ENCODE measurements around the gene MTURN.

Gene MTURN

DNA sequence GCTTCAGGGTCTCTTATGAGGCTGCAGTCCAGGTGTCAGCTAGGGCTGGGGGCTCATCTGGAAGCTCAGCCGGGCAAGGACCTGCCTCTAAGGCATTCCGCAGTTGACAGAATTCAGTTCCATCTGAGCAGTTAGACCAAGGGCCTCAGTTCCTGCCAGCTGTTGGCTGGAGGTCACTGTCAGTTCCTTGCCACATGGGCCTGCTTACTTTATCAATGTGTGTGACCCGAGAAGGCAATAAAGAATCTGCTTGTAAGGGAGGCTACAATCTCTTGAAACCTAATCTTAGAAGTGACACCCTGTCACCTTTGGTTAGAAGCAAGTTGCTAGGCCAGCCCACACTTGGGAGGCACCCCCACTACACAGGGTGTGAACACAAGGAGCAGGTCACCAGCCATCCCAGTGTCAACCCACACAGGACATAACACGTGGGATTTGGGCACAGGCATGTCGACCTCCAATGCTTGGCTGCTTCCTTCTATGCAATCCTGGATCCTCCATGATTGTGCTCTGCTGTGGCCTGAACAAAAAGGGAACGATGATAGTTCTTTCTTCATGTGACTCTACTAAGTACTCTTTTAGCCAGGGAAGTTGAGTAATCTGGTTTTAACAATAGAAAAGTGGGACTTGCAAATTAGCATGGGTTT, 41.8 kb downstream of the MTURN start:
- DNase-seq: no peak
- H3K27me3 ChIP-seq (replicated peaks; ENCODE audit: control insufficient read depth, insufficient read depth, low read length, poor library complexity, severe bottlenecking): no peaks in the 10 kb centered on the region
- H3K27ac ChIP-seq (ENCODE audit: insufficient read depth, low read length, poor library complexity, severe bottlenecking): no peak overlapping the region
- no peaks in the 10 kb centered on the region for H3K9me3 ChIP-seq (ENCODE audit: control insufficient read depth, low read length)
- no peaks in the 10 kb centered on the region for H3K36me3 ChIP-seq (ENCODE audit: control insufficient read depth, insufficient read depth, low read length)
- no peaks in the 10 kb centered on the region for H3K4me1 ChIP-seq (ENCODE audit: control insufficient read depth, insufficient read depth, low read length, poor library complexity, severe bottlenecking)
- no peak overlapping the region for H3K4me3 ChIP-seq (ENCODE audit: insufficient read depth, low read depth, low read length, poor library complexity, severe bottlenecking)

DNA sequence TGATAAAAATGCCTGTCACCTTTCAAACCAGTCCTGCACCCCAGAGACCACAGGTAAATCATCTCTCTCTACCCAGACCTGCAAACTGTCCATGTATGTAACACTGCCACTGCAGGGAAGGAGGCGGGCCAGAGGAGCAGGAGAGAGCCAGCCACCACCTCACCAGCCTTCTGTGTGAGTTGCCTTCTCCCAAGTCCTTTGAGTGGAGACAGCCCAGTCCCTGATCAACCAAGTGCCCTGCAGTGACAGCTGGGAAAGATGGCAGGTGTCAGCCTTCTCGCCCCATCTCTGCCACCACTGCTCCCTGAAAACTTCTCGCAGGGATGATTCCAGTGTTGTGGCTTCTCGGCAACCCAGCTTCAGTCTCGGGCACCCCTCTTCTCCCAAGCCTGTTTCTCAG, 42.4 kb downstream of the MTURN start:
- Histone ChIP-seq H3K27me3 (replicated peaks; ENCODE audit: control insufficient read depth, insufficient read depth, low read length, poor library complexity, severe bottlenecking) (no peaks in the 10 kb centered on the region), H3K36me3 (ENCODE audit: control insufficient read depth, insufficient read depth, low read length) (no peaks in the 10 kb centered on the region), H3K4me1 (ENCODE audit: control insufficient read depth, insufficient read depth, low read length, poor library complexity, severe bottlenecking) (no peaks in the 10 kb centered on the region), H3K4me3 (ENCODE audit: insufficient read depth, low read depth, low read length, poor library complexity, severe bottlenecking) (no peak overlapping the region), H3K9me3 (ENCODE audit: control insufficient read depth, low read length) (no peaks in the 10 kb centered on the region), H3K27ac (ENCODE audit: insufficient read depth, low read length, poor library complexity, severe bottlenecking) (no peak overlapping the region)
- DNase-seq: no peak

DNA sequence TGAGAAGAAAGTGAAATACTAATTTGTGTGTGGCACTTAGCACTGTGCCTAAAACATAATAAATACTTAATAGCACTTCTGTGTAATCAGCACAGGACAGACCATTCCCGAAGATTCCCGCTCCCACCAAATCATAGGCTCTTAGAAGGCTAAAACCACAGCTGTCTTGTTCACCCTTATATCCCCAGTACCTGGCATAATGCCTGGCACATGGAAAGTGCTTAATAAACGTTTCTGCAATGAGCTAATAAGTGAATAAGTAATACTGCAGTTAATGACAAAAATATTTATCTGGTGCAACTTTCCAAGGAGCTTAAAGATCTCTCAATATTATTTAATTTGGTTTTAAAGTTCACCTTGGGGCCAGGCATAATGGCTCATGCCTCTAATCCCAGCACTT, 43.2 kb downstream of the MTURN start:
- no peaks in the 10 kb centered on the region for H3K9me3 ChIP-seq (ENCODE audit: control insufficient read depth, low read length)
- no peaks in the 10 kb centered on the region for H3K27me3 ChIP-seq (replicated peaks; ENCODE audit: control insufficient read depth, insufficient read depth, low read length, poor library complexity, severe bottlenecking)
- no peaks in the 10 kb centered on the region for H3K4me1 ChIP-seq (ENCODE audit: control insufficient read depth, insufficient read depth, low read length, poor library complexity, severe bottlenecking)
- no peak for DNase-seq
- no peak overlapping the region for H3K4me3 ChIP-seq (ENCODE audit: insufficient read depth, low read depth, low read length, poor library complexity, severe bottlenecking)
- no peak overlapping the region for H3K27ac ChIP-seq (ENCODE audit: insufficient read depth, low read length, poor library complexity, severe bottlenecking)
- H3K36me3 ChIP-seq (ENCODE audit: control insufficient read depth, insufficient read depth, low read length): no peaks in the 10 kb centered on the region

DNA sequence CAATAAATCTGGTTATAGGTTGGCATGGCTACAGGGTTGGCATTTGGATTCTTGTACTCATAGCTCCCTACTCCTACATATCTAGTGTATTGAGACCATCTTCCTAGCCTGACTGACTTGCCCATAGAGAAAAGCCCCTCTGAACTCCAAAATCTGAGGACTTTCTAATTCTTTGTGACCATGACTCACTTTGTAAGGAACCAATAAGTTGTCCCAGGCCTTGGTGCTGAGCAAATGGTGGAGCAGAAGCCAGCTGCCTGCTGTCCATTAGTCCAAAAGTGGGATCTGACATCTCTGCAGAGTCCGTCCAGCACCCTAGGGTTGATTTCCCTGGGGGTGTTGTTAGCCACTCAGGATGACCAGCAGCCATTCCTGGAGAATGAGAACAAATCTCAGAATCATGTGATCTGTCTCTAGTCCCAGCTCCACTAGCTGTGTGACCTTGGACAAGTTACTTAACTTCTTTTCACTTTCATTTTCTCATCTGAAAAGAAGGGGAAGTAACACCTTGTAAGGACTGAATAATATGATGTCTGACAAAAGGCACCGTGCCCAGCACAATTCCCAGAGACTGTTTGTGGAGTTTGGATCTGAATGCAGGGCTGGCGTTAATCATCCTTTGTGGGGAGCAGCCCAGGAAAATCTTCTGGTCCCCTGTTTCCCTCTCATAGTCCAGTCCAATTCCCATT, 44.1 kb downstream of the MTURN start:
- Histone ChIP-seq H3K4me1 (ENCODE audit: control insufficient read depth, insufficient read depth, low read length, poor library complexity, severe bottlenecking) (no peaks in the 10 kb centered on the region), H3K9me3 (ENCODE audit: control insufficient read depth, low read length) (no peaks in the 10 kb centered on the region), H3K27ac (ENCODE audit: insufficient read depth, low read length, poor library complexity, severe bottlenecking) (no peak overlapping the region), H3K36me3 (ENCODE audit: control insufficient read depth, insufficient read depth, low read length) (no peaks in the 10 kb centered on the region), H3K27me3 (replicated peaks; ENCODE audit: control insufficient read depth, insufficient read depth, low read length, poor library complexity, severe bottlenecking) (no peaks in the 10 kb centered on the region), H3K4me3 (ENCODE audit: insufficient read depth, low read depth, low read length, poor library complexity, severe bottlenecking) (no peak overlapping the region)
- DNase-seq: no peak

DNA sequence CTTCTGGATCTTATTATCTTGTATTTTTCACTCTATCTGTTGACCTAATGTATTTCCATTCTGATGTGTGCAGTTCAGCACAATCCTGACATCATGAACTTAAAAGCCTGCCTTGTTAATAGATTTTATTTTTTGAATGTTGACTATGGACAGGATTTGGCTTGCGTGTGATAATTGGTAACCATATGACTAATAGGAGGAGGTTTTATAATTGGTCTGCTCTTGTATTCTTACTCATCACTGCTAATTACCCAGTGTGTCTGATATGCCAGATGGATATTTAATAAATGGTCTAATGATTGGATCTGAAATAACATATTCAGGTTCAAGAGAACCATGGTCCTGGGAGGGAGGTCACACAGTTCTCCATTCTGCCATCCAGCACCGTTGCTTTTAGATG, 45.9 kb downstream of the MTURN start:
- H3K9me3 ChIP-seq (ENCODE audit: control insufficient read depth, low read length): no peaks in the 10 kb centered on the region
- H3K4me3 ChIP-seq (ENCODE audit: insufficient read depth, low read depth, low read length, poor library complexity, severe bottlenecking): no peak overlapping the region
- no peaks in the 10 kb centered on the region for H3K36me3 ChIP-seq (ENCODE audit: control insufficient read depth, insufficient read depth, low read length)
- H3K27ac ChIP-seq (ENCODE audit: insufficient read depth, low read length, poor library complexity, severe bottlenecking): no peak overlapping the region
- H3K4me1 ChIP-seq (ENCODE audit: control insufficient read depth, insufficient read depth, low read length, poor library complexity, severe bottlenecking): no peaks in the 10 kb centered on the region
- no peak for DNase-seq
- H3K27me3 ChIP-seq (replicated peaks; ENCODE audit: control insufficient read depth, insufficient read depth, low read length, poor library complexity, severe bottlenecking): no peaks in the 10 kb centered on the region

DNA sequence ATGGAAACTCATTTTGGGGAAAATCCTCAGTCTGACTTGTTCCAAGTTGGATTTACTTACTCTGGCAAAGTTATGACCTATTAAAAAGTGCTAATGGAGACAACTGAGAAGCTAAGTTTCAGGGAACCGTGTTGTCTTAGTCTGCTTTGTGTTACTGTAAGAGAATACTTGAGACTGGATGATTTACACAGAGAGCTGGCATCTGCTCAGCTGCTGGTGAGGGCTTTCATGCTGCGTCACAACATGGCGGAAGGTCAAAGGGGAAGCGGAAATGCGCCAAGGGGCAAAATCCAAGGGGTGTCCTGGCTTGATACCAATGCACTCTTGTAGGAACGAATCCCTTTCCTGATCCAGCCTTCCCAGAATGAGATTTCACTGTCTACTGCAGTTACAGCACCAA, 46.4 kb downstream of the MTURN start:
- DNase-seq: no peak
- Histone ChIP-seq H3K9me3 (ENCODE audit: control insufficient read depth, low read length) (no peaks in the 10 kb centered on the region), H3K27me3 (replicated peaks; ENCODE audit: control insufficient read depth, insufficient read depth, low read length, poor library complexity, severe bottlenecking) (no peaks in the 10 kb centered on the region), H3K36me3 (ENCODE audit: control insufficient read depth, insufficient read depth, low read length) (no peaks in the 10 kb centered on the region), H3K4me3 (ENCODE audit: insufficient read depth, low read depth, low read length, poor library complexity, severe bottlenecking) (no peak overlapping the region), H3K4me1 (ENCODE audit: control insufficient read depth, insufficient read depth, low read length, poor library complexity, severe bottlenecking) (no peaks in the 10 kb centered on the region), H3K27ac (ENCODE audit: insufficient read depth, low read length, poor library complexity, severe bottlenecking) (no peak overlapping the region)

DNA sequence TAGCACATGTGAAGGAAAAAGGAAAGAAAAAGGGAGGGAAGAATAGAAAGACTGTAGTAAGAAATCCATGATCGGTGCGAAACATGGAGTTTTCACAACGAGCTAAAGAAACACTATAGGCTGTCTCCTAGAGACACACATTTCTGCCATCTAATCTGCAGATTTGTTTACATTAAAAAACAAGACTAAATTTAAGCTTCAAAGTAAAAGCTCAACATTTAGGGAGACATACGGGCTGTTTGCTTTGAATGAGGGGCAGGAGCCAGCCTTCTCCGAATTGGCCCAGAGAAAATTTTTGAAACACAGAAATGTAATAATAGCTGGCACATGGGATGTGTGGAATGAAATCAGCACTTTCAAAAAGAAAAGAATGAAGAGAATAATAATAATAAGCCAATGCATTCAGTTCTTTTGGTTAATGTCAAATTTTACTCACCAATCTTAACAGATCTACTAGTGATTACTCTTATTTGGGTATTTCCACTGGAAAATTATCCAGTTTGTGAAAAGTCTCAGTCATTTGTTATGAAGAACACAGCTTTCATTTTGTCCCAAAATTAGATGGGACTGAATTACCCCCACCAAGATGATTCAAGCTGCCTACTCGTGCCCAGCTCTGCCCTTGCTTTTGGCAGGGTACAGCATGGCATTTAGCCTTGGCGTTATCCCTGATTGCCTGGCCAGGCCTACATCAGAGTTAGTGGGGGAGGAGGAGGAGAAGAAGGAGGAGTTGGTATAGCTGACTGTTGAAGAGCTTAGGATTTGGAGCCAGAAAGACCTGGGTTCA, 47.1 kb downstream of the MTURN start:
- Histone ChIP-seq H3K4me3 (ENCODE audit: insufficient read depth, low read depth, low read length, poor library complexity, severe bottlenecking) (no peak overlapping the region), H3K27me3 (replicated peaks; ENCODE audit: control insufficient read depth, insufficient read depth, low read length, poor library complexity, severe bottlenecking) (no peaks in the 10 kb centered on the region), H3K4me1 (ENCODE audit: control insufficient read depth, insufficient read depth, low read length, poor library complexity, severe bottlenecking) (no peaks in the 10 kb centered on the region), H3K9me3 (ENCODE audit: control insufficient read depth, low read length) (no peaks in the 10 kb centered on the region), H3K36me3 (ENCODE audit: control insufficient read depth, insufficient read depth, low read length) (no peaks in the 10 kb centered on the region), H3K27ac (ENCODE audit: insufficient read depth, low read length, poor library complexity, severe bottlenecking) (no peak overlapping the region)
- DNase-seq: no peak

DNA sequence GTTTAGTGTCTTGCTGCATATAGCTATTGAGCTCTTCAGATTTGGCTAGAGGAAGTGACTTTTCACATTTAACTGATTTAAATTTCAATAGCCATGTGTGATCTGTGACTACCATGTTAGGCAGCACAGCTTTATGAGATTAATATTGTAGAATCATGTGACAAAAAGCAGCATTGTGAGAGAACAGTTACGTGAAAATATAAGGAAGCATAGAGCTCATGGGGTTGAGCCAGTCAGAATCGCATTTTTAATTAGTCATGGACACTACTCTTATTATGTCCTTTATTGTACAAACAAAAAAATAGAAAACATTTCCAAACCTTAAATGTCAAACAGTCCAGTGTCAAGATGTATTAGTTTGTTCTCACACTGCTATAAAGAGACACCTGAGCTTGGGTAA, 48.0 kb downstream of the MTURN start:
- Histone ChIP-seq H3K36me3 (ENCODE audit: control insufficient read depth, insufficient read depth, low read length) (no peaks in the 10 kb centered on the region), H3K9me3 (ENCODE audit: control insufficient read depth, low read length) (no peaks in the 10 kb centered on the region), H3K27me3 (replicated peaks; ENCODE audit: control insufficient read depth, insufficient read depth, low read length, poor library complexity, severe bottlenecking) (no peaks in the 10 kb centered on the region), H3K4me1 (ENCODE audit: control insufficient read depth, insufficient read depth, low read length, poor library complexity, severe bottlenecking) (no peaks in the 10 kb centered on the region), H3K27ac (ENCODE audit: insufficient read depth, low read length, poor library complexity, severe bottlenecking) (no peak overlapping the region), H3K4me3 (ENCODE audit: insufficient read depth, low read depth, low read length, poor library complexity, severe bottlenecking) (no peak overlapping the region)
- DNase-seq: no peak

DNA sequence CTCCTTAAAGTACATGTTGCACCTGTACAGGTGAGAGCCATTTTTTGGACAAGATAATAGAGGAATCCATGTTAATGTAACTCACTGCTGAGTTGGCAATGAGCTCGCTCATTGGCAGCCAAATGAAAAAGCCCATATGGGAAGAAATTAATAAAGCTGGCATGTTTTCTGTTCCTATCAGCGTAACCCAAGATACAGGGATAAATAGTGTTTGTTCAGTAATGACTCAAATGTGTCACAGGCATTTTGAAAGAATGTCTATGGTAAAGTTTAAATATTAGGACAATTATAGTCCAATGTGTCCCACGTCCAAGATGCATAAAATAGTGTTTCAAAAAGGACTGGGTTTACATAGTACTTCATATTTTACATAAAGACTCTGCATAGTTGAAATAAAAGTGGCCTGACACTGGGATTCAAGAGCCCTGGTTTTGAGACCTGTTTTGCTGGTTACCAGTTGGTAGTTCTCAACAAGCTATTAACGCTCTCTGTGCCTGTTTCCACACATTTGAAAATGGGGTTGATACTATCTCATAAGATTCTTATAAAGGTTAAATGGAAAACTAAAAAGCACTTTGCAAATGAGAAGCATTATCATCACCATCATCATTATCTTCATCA, 49.1 kb downstream of the MTURN start:
- no peaks in the 10 kb centered on the region for H3K4me1 ChIP-seq (ENCODE audit: control insufficient read depth, insufficient read depth, low read length, poor library complexity, severe bottlenecking)
- no peak overlapping the region for H3K27ac ChIP-seq (ENCODE audit: insufficient read depth, low read length, poor library complexity, severe bottlenecking)
- no peaks in the 10 kb centered on the region for H3K36me3 ChIP-seq (ENCODE audit: control insufficient read depth, insufficient read depth, low read length)
- H3K27me3 ChIP-seq (replicated peaks; ENCODE audit: control insufficient read depth, insufficient read depth, low read length, poor library complexity, severe bottlenecking): no peaks in the 10 kb centered on the region
- no peak overlapping the region for H3K4me3 ChIP-seq (ENCODE audit: insufficient read depth, low read depth, low read length, poor library complexity, severe bottlenecking)
- DNase-seq: no peak
- H3K9me3 ChIP-seq (ENCODE audit: control insufficient read depth, low read length): no peaks in the 10 kb centered on the region

All from effector memory CD4-positive, alpha-beta T cell (primary cell).